IMR-90 (cell line): ENCODE data around the gene TEX35. TPM values are rescaled to one million over a fixed set of nuclear protein-coding genes. Genes with fewer than 3 reads are reported as not detected.

Experiments
- ATAC-seq: fragments of 200-7000 bp; cut with Tn5 transposase; 2 replicates; pipeline ENCODE4 v1.9.1; 2020; ENCODE audit warnings: low read depth, mild to moderate bottlenecking, moderate library complexity
- BruUV-seq: library from RNA; stranded (reverse); fragments of 400-500 nt; replicated peaks from 2 replicates; lab custom pipeline; 2021; lab: Mats Ljungman, UMichigan
- CTCF ChIA-PET: fragments of 300-600 bp; formaldehyde crosslinking; extraction: SDS; loops from one replicate; lab custom pipeline; 2021; ENCODE audit warnings: antibody characterized with exemption; lab: Yijun Ruan, JAX
- POLR2A ChIA-PET: fragments of 300-600 bp; sonication (Branson Sonifier 250); formaldehyde crosslinking; loops from one replicate; lab custom pipeline; 2022; ENCODE audit warnings: antibody characterized with exemption; ENCODE audit not compliant: unreplicated experiment; lab: Charles Lee
- DNase-seq: peaks from one replicate; pipeline ENCODE4 v3.0.0; 2013
- H2AFZ ChIP-seq: replicated peaks from 2 replicates; pipeline ENCODE3; 2013; ENCODE audit warnings: low read length, mild to moderate bottlenecking; ENCODE audit not compliant: poor library complexity
- H2AK5ac ChIP-seq: 2 replicates; pipeline ENCODE4 v1.6.1; 2013; ENCODE audit warnings: low read depth, low read length, inconsistent platforms
- H2AK9ac ChIP-seq: replicated peaks from 2 replicates; pipeline ENCODE3; 2013; ENCODE audit warnings: mild to moderate bottlenecking, low read depth, low read length, moderate library complexity; ENCODE audit not compliant: poor library complexity
- H2BK120ac ChIP-seq: 2 replicates; pipeline ENCODE4 v1.6.1; 2013; ENCODE audit warnings: low read depth, low read length, inconsistent platforms
- H2BK15ac ChIP-seq: 3 replicates; pipeline ENCODE4 v1.6.1; 2013; ENCODE audit warnings: low read depth, low read length, inconsistent platforms
- H2BK20ac ChIP-seq: 2 replicates; pipeline ENCODE4 v1.6.1; 2013; ENCODE audit warnings: low read depth, mild to moderate bottlenecking, inconsistent platforms, low read length, moderate library complexity
- H2BK5ac ChIP-seq: 2 replicates; pipeline ENCODE4 v1.6.1; 2013; ENCODE audit warnings: mild to moderate bottlenecking, low read depth, low read length, inconsistent platforms; ENCODE audit not compliant: poor library complexity, severe bottlenecking
- H3K14ac ChIP-seq: replicated peaks from 2 replicates; pipeline ENCODE4 v1.6.1; 2013; ENCODE audit warnings: low read depth, low read length, inconsistent platforms
- H3K18ac ChIP-seq: 2 replicates; pipeline ENCODE4 v1.6.1; 2013; ENCODE audit warnings: low read depth, low read length, control low read depth
- H3K23ac ChIP-seq: 2 replicates; pipeline ENCODE4 v1.6.1; 2013; ENCODE audit warnings: low read depth, low read length, inconsistent platforms
- H3K27ac ChIP-seq: 2 replicates; pipeline ENCODE4 v1.5.1; 2013; ENCODE audit warnings: mild to moderate bottlenecking, control low read depth, low read length; ENCODE audit not compliant: insufficient read depth
- H3K27me3 ChIP-seq: 2 replicates; pipeline ENCODE4 v1.6.1; 2013; ENCODE audit warnings: low read length; ENCODE audit not compliant: control insufficient read depth, insufficient read depth
- H3K36me3 ChIP-seq: 2 replicates; pipeline ENCODE4 v1.6.1; 2013; ENCODE audit warnings: low read length, mixed read lengths; ENCODE audit not compliant: control insufficient read depth, insufficient read depth
- H3K4ac ChIP-seq: 2 replicates; pipeline ENCODE4 v1.6.1; 2013; ENCODE audit warnings: low read depth, low read length, inconsistent platforms
- H3K4me1 ChIP-seq: 2 replicates; pipeline ENCODE4 v1.6.1; 2013; ENCODE audit warnings: low read length, mixed read lengths; ENCODE audit not compliant: control insufficient read depth, insufficient read depth
- H3K4me2 ChIP-seq: 2 replicates; pipeline ENCODE4 v1.6.1; 2013; ENCODE audit warnings: low read depth, mild to moderate bottlenecking, control low read depth, low read length, moderate library complexity
- H3K4me3 ChIP-seq: 2 replicates; pipeline ENCODE4 v1.5.1; 2013; ENCODE audit warnings: low read depth, mild to moderate bottlenecking, control low read depth, low read length, moderate library complexity; ENCODE audit not compliant: insufficient read depth
- H3K56ac ChIP-seq: 2 replicates; pipeline ENCODE4 v1.6.1; 2013; ENCODE audit warnings: low read length, inconsistent platforms; ENCODE audit not compliant: insufficient read depth; ENCODE audit errors: extremely low read depth
- H3K79me1 ChIP-seq, 2 experiments: 2 replicates each; pipeline ENCODE4 v1.6.1; 2013; ENCODE audit warnings: low read length in 2 of 2, inconsistent platforms in 1 of 2, low read depth in 1 of 2
- H3K9ac ChIP-seq: 2 replicates; pipeline ENCODE4 v1.6.1; 2013; ENCODE audit warnings: low read depth, low read length, control low read depth
- H3K9me1 ChIP-seq: 2 replicates; pipeline ENCODE4 v1.6.1; 2013; ENCODE audit warnings: low read length, inconsistent platforms; ENCODE audit not compliant: insufficient read depth
- H3K9me3 ChIP-seq: 2 replicates; pipeline ENCODE4 v1.6.1; 2013; ENCODE audit warnings: low read length; ENCODE audit not compliant: control insufficient read depth, insufficient read depth
- H4K20me1 ChIP-seq: 2 replicates; pipeline ENCODE4 v1.6.1; 2013; ENCODE audit warnings: low read length, inconsistent platforms; ENCODE audit not compliant: insufficient read depth
- H4K5ac ChIP-seq: 2 replicates; pipeline ENCODE4 v1.6.1; 2013; ENCODE audit warnings: mild to moderate bottlenecking, low read depth, low read length, control low read depth
- H4K8ac ChIP-seq, 2 experiments: 2 replicates each; pipeline ENCODE4 v1.6.1; 2013; ENCODE audit warnings: low read depth in 2 of 2, low read length in 2 of 2, control low read depth in 1 of 2, inconsistent platforms in 1 of 2
- H4K91ac ChIP-seq: 2 replicates; pipeline ENCODE4 v1.6.1; 2013; ENCODE audit warnings: low read depth, low read length, inconsistent platforms; ENCODE audit not compliant: insufficient read depth
- CHD1 ChIP-seq: IDR thresholded peaks from 2 replicates; pipeline ENCODE4 v1.6.1; 2012; ENCODE audit warnings: low read depth, low read length, improper control_type of control experiment
- ELK1 ChIP-seq: fragments of 150-350 bp; IDR thresholded peaks from 2 replicates; pipeline ENCODE4 v1.6.1; 2016; ENCODE audit warnings: low read depth, mild to moderate bottlenecking, low read length, moderate library complexity, borderline replicate concordance
- MAFK ChIP-seq: IDR thresholded peaks from 2 replicates; pipeline ENCODE4 v1.6.1; 2012; ENCODE audit warnings: low read depth, low read length, improper control_type of control experiment
- MAZ ChIP-seq: IDR thresholded peaks from 2 replicates; pipeline ENCODE4 v1.6.1; 2012; ENCODE audit warnings: low read depth, mild to moderate bottlenecking, low read length, improper control_type of control experiment, moderate library complexity, borderline replicate concordance
- MXI1 ChIP-seq: IDR thresholded peaks from 2 replicates; pipeline ENCODE4 v1.6.1; 2012; ENCODE audit warnings: low read depth, mild to moderate bottlenecking, low read length, moderate library complexity, borderline replicate concordance
- NFE2L2 ChIP-seq: fragments of 150-350 bp; IDR thresholded peaks from 2 replicates; pipeline ENCODE4 v1.6.1; 2016; ENCODE audit warnings: low read depth, mild to moderate bottlenecking, low read length
- POLR2A ChIP-seq: IDR thresholded peaks from 2 replicates; pipeline ENCODE4 v1.6.1; 2012; ENCODE audit warnings: mild to moderate bottlenecking, low read depth, low read length
- RAD21 ChIP-seq: IDR thresholded peaks from 2 replicates; pipeline ENCODE4 v1.6.1; 2012; ENCODE audit warnings: low read length, improper control_type of control experiment
- RCOR1 ChIP-seq: IDR thresholded peaks from 2 replicates; pipeline ENCODE4 v1.6.1; 2012; ENCODE audit warnings: mild to moderate bottlenecking, low read length, improper control_type of control experiment; ENCODE audit not compliant: insufficient replicate concordance
- RFX5 ChIP-seq: IDR thresholded peaks from 2 replicates; pipeline ENCODE4 v1.8.0; 2012; ENCODE audit warnings: low read depth, mild to moderate bottlenecking, low read length, moderate library complexity
- SMC3 ChIP-seq: fragments of 150-350 bp; IDR thresholded peaks from 2 replicates; pipeline ENCODE4 v1.6.1; 2016; ENCODE audit warnings: low read depth, mild to moderate bottlenecking, antibody characterized with exemption, low read length, moderate library complexity
- WGBS, 2 experiments: methylation state at CpG; one replicate each; pipeline versions ENCODE4 v1.1.5 to v1.1.7; 2013; ENCODE audit warnings: missing lambda C conversion rate in 2 of 2; ENCODE audit not compliant: insufficient read length in 1 of 2; ENCODE audit errors: extremely low coverage in 2 of 2; 5-methylcytosine and 5-hydroxymethylcytosine counted together
- dilution Hi-C: fragments of 300-500 bp; cut with HindIII; formaldehyde crosslinking; loops from one replicate; pipeline ENCODE4 v1.14.3; 2018; ENCODE audit warnings: low sequenced_read_pairs; ENCODE audit not compliant: unreplicated experiment
- in situ Hi-C: fragments of 300-500 bp; cut with MboI; formaldehyde crosslinking; loops from 3 replicates; pipeline ENCODE4 v1.14.3; 2019; ENCODE audit warnings: low sequenced_read_pairs, inconsistent platforms, mixed read lengths
- intact Hi-C: fragments of 100-400 bp; cut with micrococcal nuclease; formaldehyde crosslinking; loops from 2 replicates; pipeline ENCODE4 v1.10.0; 2022
- polyA plus RNA-seq, 3 experiments: library from polyadenylated mRNA; depleted of rRNA; stranded (reverse); fragments of >200 nt; gene quantifications; 2 replicates each; pipeline ENCODE4 v1.2.3, GENCODE V29; 2012; ENCODE audit warnings: low replicate concordance in 1 of 3
- total RNA-seq: library from RNA; depleted of rRNA; stranded (reverse); fragments of >200 nt; gene quantifications from 2 replicates; pipeline ENCODE4 v1.2.3, GENCODE V29; 2012

TEX35 gene
- total and polyA plus RNA-seq, 2 of the 4 experiments (the other 2 are of a cell fraction), result 0.05 TPM; not detected in 1

- in situ Hi-C loops, result loop anchor here (10.0 kb wide), 1 partner anchor 826 kb away; the partner anchor contains the start of gene AXDND1
These were observed 26.4 kb downstream of the TEX35 start for GRCh38 chr1:178539291-178539690.

More at GRCh38 chr1:178539291-178539690, 26.4 kb downstream of the TEX35 start:
- no peak overlapping the region for H3K4me2 ChIP-seq
- H2AFZ ChIP-seq, result peak overlapping the region; percentile 70
- dilution Hi-C loops, result no loop called here
- WGBS, 2 experiments, result 100% methylated on average over 4 of the region's 7 CpGs; no CpG with 5 or more reads in 1 of the 2 experiments
- peak overlapping the region; percentile 48 for H3K23ac ChIP-seq
- ATAC-seq (no peak), DNase-seq (no peak)
- POLR2A ChIA-PET, result no interaction called here
- H3K56ac ChIP-seq, result no peak overlapping the region
- peaks cover 0 to 22% of the 10 kb centered on the region in 2 experiments; a peak in 3 of 4 replicates for H3K79me1 ChIP-seq
- no TSS peak for BruUV-seq
- no peak for TF ChIP-seq RCOR1
- TF ChIP-seq MXI1, result no peak
- no peak for TF ChIP-seq ELK1
- no peak for TF ChIP-seq NFE2L2
- no peak for TF ChIP-seq MAFK
- TF ChIP-seq SMC3, result no peak
- TF ChIP-seq RAD21, result no peak
- no peak for TF ChIP-seq RFX5
- TF ChIP-seq POLR2A, result no peak
- no peak for TF ChIP-seq MAZ
- TF ChIP-seq CHD1, result no peak
- peak overlapping the region; percentile 93 for H4K91ac ChIP-seq
- H3K4me1 ChIP-seq, result peaks cover 43% of the 10 kb centered on the region
- H2AK5ac ChIP-seq, result peak overlapping the region; percentile 92
- H3K14ac ChIP-seq, result peak overlapping the region; percentile 88
- H2BK5ac ChIP-seq, result peak overlapping the region; percentile 59
- H3K9me1 ChIP-seq, result peaks cover 37% of the 10 kb centered on the region
- peak overlapping the region; percentile 94 for H2BK20ac ChIP-seq
- intact Hi-C loops, result no loop called here
- peak overlapping the region; percentile 51; the same call in 2 of the 3 replicates for H2BK15ac ChIP-seq
- H3K4ac ChIP-seq, result peak overlapping the region; percentile 94
- CTCF ChIA-PET, result interaction anchor here (0.7 to 2.9 kb wide), 2 partner anchors 464 to 529 kb away, joined by 3 to 12 read pairs; no protein-coding TSS in a partner anchor
- H3K9ac ChIP-seq, result no peak overlapping the region
- H4K20me1 ChIP-seq, result peaks cover 4% of the 10 kb centered on the region; the same call in 1 of the 2 replicates
- peak overlapping the region; percentile 3 for H2AK9ac ChIP-seq
- H4K5ac ChIP-seq, result peak overlapping the region; percentile 19
- H3K27ac ChIP-seq, result peak overlapping the region; percentile 36; the same call in 1 of the 2 replicates
- no peaks in the 10 kb centered on the region for H3K36me3 ChIP-seq
- H3K27me3 ChIP-seq, result no peaks in the 10 kb centered on the region
- peak overlapping the region; percentile 74 for H3K18ac ChIP-seq
- no peaks in the 10 kb centered on the region for H3K9me3 ChIP-seq
- H4K8ac ChIP-seq, result peak overlapping the region; percentile 27 to 91
- H3K4me3 ChIP-seq, result no peak overlapping the region
- peak overlapping the region; percentile 94 for H2BK120ac ChIP-seq
